Skeletal muscle tissue (tissue), 4 donors: ENCODE measurements around the gene R3HDM1. TPM values are rescaled to one million over a fixed set of nuclear protein-coding genes. Genes with fewer than 3 reads are reported as not detected.

Source experiments
- H3K27ac ChIP-seq: one replicate; pipeline ENCODE4 v1.7.0; 2013; ENCODE audit warnings: mild to moderate bottlenecking, low read depth, low read length, inconsistent platforms
- H3K27me3 ChIP-seq, 3 donors: one replicate each; pipeline ENCODE4 v1.7.0; 2013; ENCODE audit warnings: low read length in 3 of 3; ENCODE audit not compliant: control insufficient read depth in 3 of 3, insufficient read depth in 3 of 3
- H3K36me3 ChIP-seq, 3 donors: one replicate each; pipeline ENCODE4 v1.7.0; 2013; ENCODE audit warnings: low read length in 3 of 3; ENCODE audit not compliant: control insufficient read depth in 3 of 3, insufficient read depth in 3 of 3
- H3K4me1 ChIP-seq, 3 donors: one replicate each; pipeline ENCODE4 v1.7.0; 2013; ENCODE audit warnings: low read length in 3 of 3, mild to moderate bottlenecking in 3 of 3; ENCODE audit not compliant: control insufficient read depth in 3 of 3, insufficient read depth in 3 of 3
- H3K4me3 ChIP-seq, 3 donors: one replicate each; pipeline ENCODE4 v1.7.0; 2013; ENCODE audit warnings: low read length in 3 of 3
- H3K9ac ChIP-seq, 3 donors: one replicate each; pipeline ENCODE4 v1.7.0; 2013; ENCODE audit warnings: low read length in 3 of 3, mild to moderate bottlenecking in 3 of 3, moderate library complexity in 2 of 3, low read depth in 1 of 3
- H3K9me3 ChIP-seq, 3 donors: one replicate each; pipeline ENCODE4 v1.7.0; 2013; ENCODE audit warnings: low read length in 3 of 3; ENCODE audit not compliant: control insufficient read depth in 3 of 3
- total RNA-seq: library from RNA; depleted of rRNA; stranded (reverse); fragments of >200 nt; gene quantifications from one replicate; pipeline ENCODE4 v1.2.3, GENCODE V29; 2014
- donor health status: Osteomylitis.

R3HDM1 gene
- total RNA-seq, 1 donor from 2014 or later = 9.9 TPM

GRCh38 chr2:135728064-135728743, 196.9 kb downstream of the R3HDM1 start:
- Histone ChIP-seq H3K36me3 (peaks cover 5 to 10% (median 5%) of the 10 kb centered on the region in 3 donors), H3K9me3 (no peaks in the 10 kb centered on the region), H3K27me3 (no peaks in the 10 kb centered on the region), H3K4me1 (no peaks in the 10 kb centered on the region), H3K4me3 (no peak overlapping the region), H3K27ac (no peak overlapping the region), H3K9ac (no peak overlapping the region)

DNA sequence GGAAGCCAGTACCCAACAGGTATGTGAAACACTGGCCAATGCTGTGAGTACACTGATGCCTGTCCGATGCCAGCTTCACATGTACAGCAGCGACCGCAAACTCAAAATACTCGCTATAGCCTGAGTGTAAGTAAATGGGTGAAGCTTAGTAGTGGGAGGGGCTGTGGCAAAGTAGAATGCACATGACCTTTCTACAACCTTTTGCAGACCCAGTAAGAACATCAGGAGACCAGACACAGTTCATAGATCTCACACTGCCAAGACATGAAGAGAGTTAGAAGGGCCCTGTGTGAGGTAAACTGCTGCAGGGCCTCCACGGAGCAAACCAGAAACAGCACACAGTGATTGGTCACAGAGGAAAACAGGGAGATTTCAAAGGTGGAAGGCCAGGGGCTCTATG, 201.3 kb downstream of the R3HDM1 start:
- no peaks in the 10 kb centered on the region for H3K9me3 ChIP-seq
- H3K27ac ChIP-seq = no peak overlapping the region
- no peaks in the 10 kb centered on the region for H3K27me3 ChIP-seq
- H3K9ac ChIP-seq = no peak overlapping the region
- no peaks in the 10 kb centered on the region for H3K36me3 ChIP-seq
- H3K4me1 ChIP-seq = no peaks in the 10 kb centered on the region
- no peak overlapping the region for H3K4me3 ChIP-seq

DNA sequence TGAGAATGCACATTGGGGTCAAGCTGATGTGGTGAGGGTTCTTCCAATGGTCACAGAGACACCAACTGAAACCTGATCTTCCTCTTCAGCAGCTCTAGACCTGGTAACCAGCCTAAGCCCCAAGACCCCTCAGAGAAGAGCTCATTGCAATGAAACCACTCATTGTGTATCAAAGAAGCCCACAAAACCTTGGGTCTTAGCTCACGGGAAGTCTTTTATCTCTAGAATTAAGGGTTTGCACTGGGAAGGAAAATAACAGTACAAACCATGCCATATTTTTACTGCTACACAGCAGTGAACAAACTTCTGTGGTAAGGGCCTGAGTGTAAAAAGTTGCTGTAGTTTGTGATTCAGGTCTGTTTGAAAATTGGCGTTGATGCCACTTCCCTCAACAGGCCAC, 201.8 kb downstream of the R3HDM1 start:
- Histone ChIP-seq H3K9ac (no peak overlapping the region), H3K4me1 (no peaks in the 10 kb centered on the region), H3K27ac (no peak overlapping the region), H3K4me3 (no peak overlapping the region), H3K9me3 (no peaks in the 10 kb centered on the region), H3K36me3 (no peaks in the 10 kb centered on the region), H3K27me3 (no peaks in the 10 kb centered on the region)

- Histone ChIP-seq H3K4me3 (no peak overlapping the region), H3K9me3 (no peaks in the 10 kb centered on the region)
Measured at GRCh38 chr2:135736546-135736945, 205.3 kb downstream of the R3HDM1 start.

GRCh38 chr2:135740206-135740605, 208.9 kb downstream of the R3HDM1 start:
- Histone ChIP-seq H3K36me3 (no peaks in the 10 kb centered on the region), H3K27me3 (no peaks in the 10 kb centered on the region), H3K9ac (no peak overlapping the region), H3K4me3 (no peak overlapping the region), H3K27ac (no peak overlapping the region), H3K4me1 (peaks cover 6 to 17% (median 14%) of the 10 kb centered on the region in 3 donors), H3K9me3 (no peaks in the 10 kb centered on the region)

More at GRCh38 chr2:135736546-135736945, 205.3 kb downstream of the R3HDM1 start:
- no peaks in the 10 kb centered on the region for H3K4me1 ChIP-seq
- no peaks in the 10 kb centered on the region for H3K27me3 ChIP-seq
- no peaks in the 10 kb centered on the region for H3K36me3 ChIP-seq
- no peak overlapping the region for H3K9ac ChIP-seq
- no peak overlapping the region for H3K27ac ChIP-seq

DNA sequence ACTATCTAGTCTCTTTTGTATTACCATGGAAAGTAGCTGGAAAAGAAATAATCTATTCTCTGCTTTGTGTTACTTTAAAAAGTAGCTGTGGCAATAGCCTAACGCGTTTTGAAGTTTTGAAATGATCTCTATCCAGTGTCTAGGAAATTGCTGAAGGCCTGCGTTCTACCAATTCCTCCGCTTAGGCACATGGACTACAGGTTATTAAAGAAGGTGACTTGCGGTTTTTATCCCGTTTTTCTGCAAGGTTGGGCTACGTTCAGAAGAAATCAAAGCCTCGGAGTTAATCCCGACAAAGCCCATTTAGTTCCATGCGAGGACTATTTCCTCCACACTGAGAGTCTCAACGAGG, 209.7 kb downstream of the R3HDM1 start:
- Histone ChIP-seq H3K4me1 (peaks cover 8 to 17% (median 14%) of the 10 kb centered on the region in 3 donors), H3K27me3 (no peaks in the 10 kb centered on the region), H3K9me3 (no peaks in the 10 kb centered on the region), H3K9ac (peak overlapping the region in 1 of 3 donors; percentile 100), H3K4me3 (peak overlapping the region; percentile 44 to 93 (median 49)), H3K27ac (peak overlapping the region; percentile 99), H3K36me3 (no peaks in the 10 kb centered on the region)

GRCh38 chr2:135741395-135742324, 210.4 kb downstream of the R3HDM1 start, which contains the start of gene UBXN4:
Gene UBXN4 (plus strand): TSS chr2:135741855. CDS start chr2:135741930, 75 bp downstream.
- Histone ChIP-seq H3K4me3 (peak within 1 kb of the TSS; percentile 91 to 93 (median 93)), H3K9me3 (no peaks in the 10 kb centered on the region), H3K27me3 (no peaks in the 10 kb centered on the region), H3K27ac (peak within 1 kb of the TSS; percentile 99), H3K9ac (peak within 1 kb of the TSS; percentile 97 to 100 (median 99)), H3K4me1 (peaks cover 8 to 17% (median 16%) of the 10 kb centered on the region in 3 donors), H3K36me3 (no peaks in the 10 kb centered on the region)

DNA sequence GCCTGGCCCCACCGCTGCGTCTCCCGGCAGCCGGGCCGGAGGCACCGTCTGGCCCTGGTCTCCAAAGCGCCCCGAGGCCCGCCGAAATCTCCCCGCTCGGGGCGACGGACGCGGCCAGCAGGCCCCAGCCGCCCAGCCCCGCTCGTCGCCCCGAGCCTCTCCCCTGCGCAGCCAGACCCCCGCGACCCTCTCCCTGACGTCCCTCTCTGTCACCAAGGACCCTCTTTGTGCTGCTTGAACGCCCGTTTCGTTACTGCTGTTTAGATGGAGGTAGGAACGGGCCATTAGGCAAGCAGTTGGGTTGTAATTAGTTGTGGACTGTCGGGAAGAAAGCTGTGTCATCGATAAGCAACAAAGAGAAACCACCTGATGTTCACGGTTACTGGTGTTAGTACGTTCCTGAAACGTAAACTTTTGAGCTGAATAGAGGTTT, 211.1 kb downstream of the R3HDM1 start:
- peak overlapping the region; percentile 91 to 93 (median 93) for H3K4me3 ChIP-seq
- H3K9me3 ChIP-seq = no peaks in the 10 kb centered on the region
- H3K36me3 ChIP-seq = peaks cover 0 to 2% (median 0%) of the 10 kb centered on the region in 3 donors
- peak overlapping the region; percentile 97 to 100 (median 99) for H3K9ac ChIP-seq
- H3K27ac ChIP-seq = peak overlapping the region; percentile 99
- H3K27me3 ChIP-seq = no peaks in the 10 kb centered on the region
- peaks cover 8 to 17% (median 17%) of the 10 kb centered on the region in 3 donors for H3K4me1 ChIP-seq

- H3K36me3 ChIP-seq = peaks cover under 1 to 10% (median 3%) of the 10 kb centered on the region in 3 donors
- no peaks in the 10 kb centered on the region for H3K27me3 ChIP-seq
- peaks cover 8 to 17% (median 17%) of the 10 kb centered on the region in 3 donors for H3K4me1 ChIP-seq
- H3K4me3 ChIP-seq = peak overlapping the region in 1 of 3 donors; percentile 26
- no peaks in the 10 kb centered on the region for H3K9me3 ChIP-seq
- peak overlapping the region; percentile 7 for H3K27ac ChIP-seq
- peak overlapping the region in 1 of 3 donors; percentile 100 for H3K9ac ChIP-seq
Measured at GRCh38 chr2:135743860-135744259, 212.6 kb downstream of the R3HDM1 start.
